ENCODE measurements around the gene IFNA4. TPM values are rescaled to one million over a fixed set of nuclear protein-coding genes. Genes with fewer than 3 reads are reported as not detected.
"Not testable (repeated sequence)": the region's sequence is repeated elsewhere in the genome, so short reads cannot be mapped to it uniquely, and the experiment has no call there.

The IFNA4 gene
- polyA plus RNA-seq (2012; ENCODE audit: insufficient read depth, insufficient read length): not detected

DNA sequence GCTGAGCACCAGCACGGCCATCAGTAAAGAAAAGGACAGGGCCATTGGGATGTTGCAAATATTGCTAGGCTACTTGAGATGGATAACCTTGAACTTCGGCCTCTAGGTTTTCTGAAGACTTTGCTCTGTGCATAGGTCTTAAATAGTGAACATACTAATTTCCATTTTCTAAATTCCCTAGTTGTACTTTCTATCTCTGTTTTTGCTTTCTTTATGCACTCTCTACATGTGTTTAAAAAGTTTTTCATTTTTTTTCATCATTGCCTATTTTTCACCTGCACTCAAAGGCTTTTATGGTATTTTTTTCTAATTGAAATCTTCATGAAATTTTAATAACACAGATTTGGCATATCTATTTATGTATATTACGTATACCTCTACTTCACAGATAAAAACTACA lies at the start of gene IFNA4:
IFNA4 (minus strand) TSS at position 101 of the 400 bp plus-strand sequence; CDS start at position 45, 56 bp downstream.
- not testable (repeated sequence) for DNase-seq (ENCODE audit: low read depth, low spot score); H3K4me3 ChIP-seq (ENCODE audit: low read length)

DNA sequence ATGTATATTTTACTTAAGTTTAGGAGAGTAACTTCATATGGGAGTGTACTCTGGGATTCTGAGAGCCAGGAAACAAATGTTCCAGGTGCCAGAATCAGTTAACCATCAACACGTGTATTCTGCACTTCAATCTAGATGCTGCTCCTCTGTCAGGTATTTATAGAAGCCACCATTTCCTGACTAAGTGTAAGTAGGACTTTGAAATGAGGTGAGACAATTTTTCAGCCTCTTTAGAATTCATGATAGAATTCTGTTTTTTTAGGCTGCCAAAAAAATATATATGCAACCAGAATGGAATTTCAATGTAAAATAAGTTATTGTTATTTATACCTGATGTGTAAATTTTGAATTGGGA lies 49.0 kb upstream of the IFNA4 start:
- not testable (repeated sequence) for H3K4me3 ChIP-seq (ENCODE audit: low read length)

DNA sequence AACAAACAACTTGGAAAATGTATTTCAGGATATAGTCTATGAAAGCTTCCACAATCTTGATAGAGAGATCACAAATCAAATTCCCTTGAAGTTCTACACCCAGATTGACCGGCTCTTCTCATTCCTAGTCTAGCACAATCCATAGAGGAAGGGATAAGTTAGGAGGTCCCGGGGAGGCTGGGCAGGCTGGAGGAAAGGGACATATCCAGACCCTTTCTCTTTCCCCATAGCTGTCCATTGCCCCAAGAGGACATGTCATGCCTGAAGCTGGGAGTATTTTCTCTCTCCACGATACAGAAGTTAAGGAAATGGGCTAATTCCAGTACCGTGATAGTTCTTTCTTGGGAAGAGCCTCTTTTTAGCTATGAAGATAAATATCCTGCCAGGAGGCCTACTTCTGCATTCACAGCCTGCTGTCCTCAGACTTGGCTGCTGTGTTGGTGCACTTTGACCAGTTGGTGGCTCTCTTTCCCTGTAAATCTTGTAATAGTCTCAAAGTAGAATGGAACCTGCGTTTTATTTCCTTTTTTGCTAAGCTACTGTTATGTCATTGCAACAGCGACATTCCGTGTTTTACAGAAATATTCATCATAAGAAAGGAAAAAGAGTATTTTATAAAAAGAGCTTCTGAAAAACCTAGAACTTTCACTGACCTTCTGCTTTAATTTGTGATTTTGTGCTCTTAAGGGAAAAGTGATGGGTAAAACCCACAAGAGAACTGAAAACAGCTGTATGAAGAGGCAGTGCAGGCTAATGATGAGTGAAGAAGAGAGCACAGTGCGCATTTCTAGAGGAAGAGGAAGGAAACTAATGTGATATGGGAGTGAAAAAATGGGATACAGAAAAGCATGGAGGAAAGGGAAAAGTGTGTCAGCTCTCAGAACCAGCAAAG lies 48.3 kb upstream of the IFNA4 start:
- DNase-seq (ENCODE audit: low read depth, low spot score); H3K4me3 ChIP-seq (ENCODE audit: low read length): not testable (repeated sequence)

More for the DNA sequence above, 49.0 kb upstream of the IFNA4 start:
- DNase-seq (ENCODE audit: low read depth, low spot score): not testable (repeated sequence)

DNA sequence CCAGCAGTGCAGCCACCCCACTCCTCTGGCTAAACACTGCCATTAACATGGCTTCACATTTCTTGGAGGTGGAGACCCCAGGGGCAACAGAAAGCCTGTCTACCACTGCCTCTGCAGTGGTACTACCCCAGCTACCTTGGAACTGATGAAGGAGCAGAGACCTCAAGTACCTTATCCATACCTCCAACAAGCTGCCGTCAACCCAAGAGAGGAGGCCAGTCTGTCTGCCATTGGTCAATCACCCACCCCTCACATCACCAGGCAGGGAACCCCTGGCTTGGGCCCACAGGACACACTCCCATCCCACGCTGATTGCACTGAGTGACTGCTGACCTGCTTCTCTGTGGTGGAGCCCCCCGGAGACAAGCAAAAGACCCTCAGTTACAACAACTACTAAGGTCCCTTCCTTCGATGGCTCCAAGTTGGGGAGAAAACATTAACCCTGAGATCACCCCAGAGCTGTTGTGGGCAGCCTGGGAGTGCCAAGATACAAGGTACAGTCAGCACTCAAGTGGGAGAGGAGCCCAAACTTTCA lies 46.8 kb upstream of the IFNA4 start:
- DNase-seq (ENCODE audit: low read depth, low spot score): no peak

DNA sequence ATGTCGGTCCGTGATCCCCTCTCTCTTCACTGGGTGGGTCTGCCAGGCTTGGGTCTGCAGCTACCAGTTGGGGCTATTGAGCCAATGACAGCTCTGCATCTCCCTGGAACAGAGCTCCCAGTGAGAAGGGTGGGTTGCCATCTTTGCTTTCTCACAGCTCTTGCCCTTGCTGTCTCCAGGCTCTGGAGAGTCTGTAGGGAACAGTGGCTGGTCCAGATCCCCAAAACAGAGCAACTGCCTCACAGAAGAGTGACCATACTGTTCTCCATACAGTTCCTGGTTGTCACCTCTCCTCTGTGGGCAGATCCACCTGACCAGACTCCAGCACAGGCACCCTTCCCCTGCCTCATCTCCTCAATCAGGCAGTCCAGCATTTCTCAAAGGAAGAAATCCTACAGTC lies 45.9 kb upstream of the IFNA4 start:
- H3K4me3 ChIP-seq (ENCODE audit: low read length): no peak overlapping the region
- DNase-seq (ENCODE audit: low read depth, low spot score): no peak

More for the DNA sequence above, 46.8 kb upstream of the IFNA4 start:
- no peak overlapping the region for H3K4me3 ChIP-seq (ENCODE audit: low read length)

DNA sequence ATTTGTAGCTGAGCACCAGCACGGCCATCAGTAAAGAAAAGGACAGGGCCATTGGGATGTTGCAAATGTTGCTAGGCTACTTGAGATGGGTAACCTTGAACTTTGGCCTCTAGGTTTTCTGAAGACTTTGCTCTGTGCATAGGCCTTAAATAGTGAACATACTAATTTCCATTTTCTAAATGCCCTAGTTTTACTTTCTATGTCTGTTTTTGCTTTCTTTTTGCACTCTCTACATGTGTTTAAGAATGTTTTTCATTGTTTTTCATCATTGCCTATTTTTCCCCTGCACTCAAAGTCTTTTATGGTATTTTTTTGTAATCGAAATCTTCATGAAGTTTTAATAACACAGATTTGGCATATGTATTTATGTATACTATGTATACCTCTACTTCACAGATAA lies 40.7 kb upstream of the IFNA4 start, which contains the start of gene IFNA17:
IFNA17 (minus strand) TSS at position 101 of the 400 bp plus-strand sequence; CDS start at position 52, 49 bp downstream.
- no peak for DNase-seq (ENCODE audit: low read depth, low spot score)
- H3K4me3 ChIP-seq (ENCODE audit: low read length): no peak within 1 kb of the TSS

DNA sequence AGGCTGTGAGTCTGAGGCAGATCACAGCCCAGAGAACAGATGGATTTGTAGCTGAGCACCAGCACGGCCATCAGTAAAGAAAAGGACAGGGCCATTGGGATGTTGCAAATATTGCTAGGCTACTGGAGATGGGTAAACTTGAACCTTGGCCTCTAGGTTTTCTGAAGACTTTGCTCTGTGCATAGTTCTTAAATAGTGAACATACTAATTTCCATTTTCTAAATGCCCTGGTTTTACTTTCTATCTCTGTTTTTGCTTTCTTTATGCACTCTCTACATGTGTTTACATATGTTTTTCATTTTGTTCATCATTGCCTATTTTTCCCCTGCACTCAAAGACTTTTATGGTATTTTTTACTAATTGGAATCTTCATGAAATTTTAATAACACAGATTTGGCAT lies 29.8 kb upstream of the IFNA4 start, which contains the start of gene IFNA16:
IFNA16 (minus strand) TSS at position 101 of the 400 bp plus-strand sequence; CDS start at position 95, 6 bp downstream.
- DNase-seq (ENCODE audit: low read depth, low spot score); H3K4me3 ChIP-seq (ENCODE audit: low read length): not testable (repeated sequence)

DNA sequence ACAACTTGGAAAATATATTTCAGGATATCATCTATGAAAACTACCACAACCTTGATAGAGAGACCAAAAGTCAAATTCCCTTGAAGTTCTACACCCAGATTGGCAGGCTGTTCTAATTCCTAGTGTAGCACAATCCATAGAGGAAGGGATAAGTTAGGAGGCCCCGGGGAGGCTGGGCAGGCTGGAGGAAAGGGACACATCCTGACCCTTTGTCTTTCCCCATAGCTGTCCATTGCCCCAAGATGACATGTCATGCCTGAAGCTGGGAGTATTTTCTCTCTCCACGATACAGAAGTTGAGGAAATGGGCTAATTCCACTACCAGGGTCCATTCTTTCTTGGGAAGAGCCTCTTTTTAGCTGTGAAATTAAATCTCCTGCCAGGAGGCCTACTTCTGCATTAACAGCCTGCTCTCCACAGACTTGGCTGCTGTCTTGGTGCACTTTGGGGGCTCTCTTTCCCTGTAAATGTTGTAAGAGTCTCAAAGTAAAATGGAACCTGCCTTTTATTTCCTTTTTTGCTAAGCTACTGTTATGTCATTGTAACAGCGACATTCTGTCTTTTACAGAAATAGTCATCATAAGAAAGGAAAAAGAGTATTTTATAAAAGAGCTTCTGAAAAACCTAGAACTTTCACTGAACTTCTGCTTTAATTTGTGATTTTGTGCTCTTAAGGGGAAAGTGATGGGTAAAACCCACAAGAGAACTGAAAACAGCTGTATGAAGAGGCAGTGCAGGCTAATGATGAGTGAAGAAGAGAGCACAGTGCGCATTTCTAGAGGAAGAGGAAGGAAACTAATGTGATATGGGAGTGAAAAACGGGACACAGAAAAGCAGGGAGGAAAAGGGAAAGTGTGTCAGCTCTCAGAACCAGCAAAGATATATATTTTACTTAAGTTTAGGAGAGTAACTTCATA lies 26.3 kb upstream of the IFNA4 start:
- DNase-seq (ENCODE audit: low read depth, low spot score); H3K4me3 ChIP-seq (ENCODE audit: low read length): not testable (repeated sequence)

DNA sequence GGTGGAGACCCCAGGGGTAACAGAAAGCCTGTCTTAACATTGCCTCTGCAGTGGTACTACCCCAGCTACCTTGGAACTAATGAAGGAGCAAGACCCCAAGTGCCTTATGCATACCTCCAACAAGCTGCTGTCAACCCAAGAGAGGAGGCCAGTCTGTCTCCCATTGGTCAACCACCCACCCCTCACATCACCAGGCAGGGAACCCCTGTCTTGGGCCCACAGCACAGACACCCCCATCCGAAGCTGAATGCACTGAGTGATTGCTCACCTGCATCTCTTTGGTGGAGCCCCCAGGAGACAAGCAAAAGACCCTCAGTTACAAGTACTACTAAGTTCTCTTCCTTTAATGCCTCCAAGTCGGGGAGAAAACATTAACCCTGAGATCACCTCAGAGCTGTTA lies 24.8 kb upstream of the IFNA4 start:
- H3K4me3 ChIP-seq (ENCODE audit: low read length); DNase-seq (ENCODE audit: low read depth, low spot score): not testable (repeated sequence)

DNA sequence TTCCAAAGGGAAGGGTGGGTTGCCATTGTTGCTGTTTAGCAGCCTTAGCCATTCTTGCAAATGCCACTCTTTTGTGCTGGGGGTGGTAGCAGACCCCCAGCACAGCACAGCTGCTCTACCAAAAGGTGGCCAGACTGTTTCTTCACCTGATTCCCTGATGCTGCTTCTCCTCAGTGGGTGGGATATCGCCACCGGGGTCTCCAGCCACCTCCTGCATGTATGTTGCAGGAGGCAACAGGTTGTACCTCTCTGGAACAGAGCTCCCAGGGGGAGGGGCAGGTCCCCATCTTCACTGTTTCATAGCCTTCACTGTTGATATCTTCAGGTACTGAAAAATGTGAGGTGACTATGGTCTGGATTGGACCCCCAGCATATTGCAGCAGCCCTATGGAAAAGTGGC lies 23.4 kb upstream of the IFNA4 start:
- H3K4me3 ChIP-seq (ENCODE audit: low read length): not testable (repeated sequence)

DNA sequence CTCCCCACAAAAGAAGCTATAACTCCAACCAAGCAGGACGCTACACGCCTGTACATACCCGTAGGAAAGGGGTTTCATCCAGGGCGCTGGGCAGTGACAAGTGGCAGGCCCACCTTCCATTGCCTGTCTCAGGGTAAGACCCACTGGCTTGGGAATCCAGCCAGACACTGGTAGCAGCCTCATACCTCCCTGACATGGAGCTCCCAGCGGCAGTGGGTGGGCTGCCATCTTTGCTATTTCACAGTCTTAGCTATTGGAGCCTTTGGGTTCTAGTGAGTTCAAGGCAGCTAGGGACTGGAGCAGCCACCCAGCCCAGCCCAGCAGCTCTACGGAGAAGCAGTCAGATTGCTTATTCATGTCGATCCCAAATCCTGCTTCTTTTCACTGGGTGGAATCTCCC lies 22.9 kb upstream of the IFNA4 start:
- no peak for DNase-seq (ENCODE audit: low read depth, low spot score)

More for the DNA sequence above, 23.4 kb upstream of the IFNA4 start:
- DNase-seq (ENCODE audit: low read depth, low spot score): not testable (repeated sequence)

DNA sequence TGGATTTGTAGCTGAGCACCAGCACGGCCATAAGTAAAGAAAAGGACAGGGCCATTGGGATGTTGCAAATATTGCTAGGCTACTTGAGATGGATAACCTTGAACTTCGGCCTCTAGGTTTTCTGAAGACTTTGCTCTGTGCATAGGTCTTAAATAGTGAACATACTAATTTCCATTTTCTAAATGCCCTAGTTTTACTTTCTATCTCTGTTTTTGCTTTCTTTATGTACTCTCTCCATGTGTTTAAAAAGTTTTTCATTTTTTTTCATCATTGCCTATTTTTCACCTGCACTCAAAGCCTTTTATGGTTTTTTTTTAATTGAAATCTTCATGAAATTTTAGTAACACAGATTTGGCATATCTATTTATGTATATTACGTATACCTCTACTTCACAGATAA lies 19.7 kb upstream of the IFNA4 start, which contains the start of gene IFNA10:
IFNA10 (minus strand) TSS at position 101 of the 400 bp plus-strand sequence; CDS start at position 55, 46 bp downstream.
- DNase-seq (ENCODE audit: low read depth, low spot score); H3K4me3 ChIP-seq (ENCODE audit: low read length): not testable (repeated sequence)

More for the DNA sequence above, 22.9 kb upstream of the IFNA4 start:
- H3K4me3 ChIP-seq (ENCODE audit: low read length): no peak overlapping the region

DNA sequence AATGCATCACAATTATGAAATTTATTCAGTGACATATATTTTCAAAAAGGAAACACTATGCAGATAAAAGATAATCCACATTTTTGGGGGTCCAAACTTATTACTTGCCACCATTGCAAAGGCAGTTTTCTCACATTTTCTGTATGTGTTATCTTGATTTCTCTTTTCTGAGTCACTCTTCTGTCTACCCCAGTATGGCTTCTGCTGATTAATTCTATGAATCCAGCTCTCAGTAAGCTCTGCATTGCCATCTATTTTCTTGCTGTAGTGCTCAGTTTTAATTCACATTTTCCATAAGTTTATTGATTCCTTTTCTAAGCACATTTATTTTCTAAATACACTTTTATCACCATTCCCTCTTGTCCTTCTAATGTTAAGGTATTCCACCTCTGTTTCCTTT lies 17.8 kb upstream of the IFNA4 start:
- no peak for DNase-seq (ENCODE audit: low read depth, low spot score)
- no peak overlapping the region for H3K4me3 ChIP-seq (ENCODE audit: low read length)

DNA sequence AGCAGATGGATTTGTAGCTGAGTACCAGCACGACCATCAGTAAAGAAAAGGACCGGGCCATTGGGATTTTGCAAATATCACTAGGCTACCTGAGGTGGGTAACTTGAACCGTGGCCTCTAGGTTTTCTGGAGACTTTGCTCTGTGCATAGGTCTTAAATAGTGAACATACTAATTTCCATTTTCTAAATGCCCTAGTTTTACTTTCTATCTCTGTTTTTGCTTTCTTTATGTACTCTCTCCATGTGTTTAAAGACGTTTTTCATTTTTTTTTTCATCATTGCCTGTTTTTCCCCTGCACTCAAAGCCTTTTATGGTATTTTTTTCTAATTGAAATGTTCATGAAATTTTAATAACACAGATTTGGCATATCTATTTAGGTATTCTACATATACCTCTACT lies 14.7 kb upstream of the IFNA4 start, which contains the start of gene IFNA7:
IFNA7 (minus strand) TSS at position 101 of the 400 bp plus-strand sequence; CDS start at position 61, 40 bp downstream.
- DNase-seq (ENCODE audit: low read depth, low spot score); H3K4me3 ChIP-seq (ENCODE audit: low read length): not testable (repeated sequence)

DNA sequence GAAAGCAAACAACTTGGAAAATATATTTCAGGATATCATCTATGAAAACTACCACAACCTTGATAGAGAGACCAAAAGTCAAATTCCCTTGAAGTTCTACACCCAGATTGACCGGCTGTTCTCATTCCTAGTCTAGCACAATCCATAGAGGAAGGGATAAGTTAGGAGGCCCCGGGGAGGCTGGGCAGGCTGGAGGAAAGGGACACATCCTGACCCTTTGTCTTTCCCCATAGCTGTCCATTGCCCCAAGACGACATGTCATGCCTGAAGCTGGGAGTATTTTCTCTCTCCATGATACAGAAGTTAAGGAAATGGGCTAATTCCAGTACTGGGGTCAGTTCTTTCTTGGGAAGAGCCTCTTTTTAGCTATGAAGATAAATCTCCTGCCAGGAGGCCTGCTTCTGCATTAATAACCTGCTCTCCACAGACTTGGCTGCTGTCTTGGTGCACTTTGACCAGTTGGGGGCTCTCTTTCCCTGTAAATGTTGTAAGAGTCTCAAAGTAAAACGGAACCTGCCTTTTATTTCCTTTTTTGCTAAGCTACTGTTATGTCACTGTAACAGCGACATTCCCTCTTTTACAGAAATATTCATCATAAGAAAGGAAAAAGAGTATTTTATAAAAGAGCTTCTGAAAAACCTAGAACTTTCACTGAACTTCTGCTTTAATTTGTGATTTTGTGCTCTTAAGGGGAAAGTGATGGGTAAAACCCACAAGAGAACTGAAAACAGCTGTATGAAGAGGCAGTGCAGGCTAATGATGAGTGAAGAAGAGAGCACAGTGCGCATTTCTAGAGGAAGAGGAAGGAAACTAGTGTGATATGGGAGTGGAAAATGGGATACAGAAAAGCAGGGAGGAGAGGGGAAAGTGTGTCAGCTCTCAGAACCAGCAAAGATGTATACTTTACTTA lies 7.7 kb upstream of the IFNA4 start:
- H3K4me3 ChIP-seq (ENCODE audit: low read length); DNase-seq (ENCODE audit: low read depth, low spot score): not testable (repeated sequence)

DNA sequence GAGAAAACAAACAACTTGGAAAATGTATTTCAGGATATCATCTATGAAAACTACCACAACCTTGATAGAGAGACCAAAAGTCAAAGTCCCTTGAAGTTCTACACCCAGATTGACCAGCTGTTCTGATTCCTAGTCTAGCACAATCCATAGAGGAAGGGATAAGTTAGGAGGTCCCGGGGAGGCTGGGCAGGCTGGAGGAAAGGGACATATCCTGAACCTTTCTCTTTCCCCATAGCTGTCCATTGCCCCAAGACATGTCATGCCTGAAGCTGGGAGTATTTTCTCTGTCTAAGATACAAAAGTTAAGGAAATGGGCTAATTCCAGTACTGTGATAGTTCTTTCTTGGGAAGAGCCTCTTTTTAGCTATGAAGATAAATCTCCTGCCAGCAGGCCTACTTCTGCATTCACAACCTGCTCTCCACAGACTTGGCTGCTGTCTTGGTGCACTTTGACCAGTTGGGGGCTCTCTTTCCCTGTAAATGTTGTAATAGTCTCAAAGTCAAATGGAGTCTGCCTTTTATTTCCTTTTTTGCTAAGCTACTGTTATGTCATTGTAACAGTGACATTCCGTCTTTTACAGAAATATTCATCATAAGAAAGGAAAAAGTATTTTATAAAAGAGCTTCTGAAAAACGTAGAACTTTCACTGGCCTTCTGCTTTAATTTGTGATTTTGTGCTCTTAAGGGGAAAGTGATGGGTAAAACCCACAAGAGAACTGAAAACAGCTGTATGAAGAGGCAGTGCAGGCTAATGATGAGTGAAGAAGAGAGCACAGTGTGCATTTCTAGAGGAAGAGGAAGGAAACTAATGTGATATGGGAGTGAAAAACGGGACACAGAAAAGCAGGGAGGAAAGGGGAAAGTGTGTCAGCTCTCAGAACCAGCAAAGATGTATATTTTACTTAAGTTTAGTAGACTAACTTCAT lies 4.3 kb downstream of the IFNA4 start:
- not testable (repeated sequence) for DNase-seq (ENCODE audit: low read depth, low spot score); H3K4me3 ChIP-seq (ENCODE audit: low read length)

DNA sequence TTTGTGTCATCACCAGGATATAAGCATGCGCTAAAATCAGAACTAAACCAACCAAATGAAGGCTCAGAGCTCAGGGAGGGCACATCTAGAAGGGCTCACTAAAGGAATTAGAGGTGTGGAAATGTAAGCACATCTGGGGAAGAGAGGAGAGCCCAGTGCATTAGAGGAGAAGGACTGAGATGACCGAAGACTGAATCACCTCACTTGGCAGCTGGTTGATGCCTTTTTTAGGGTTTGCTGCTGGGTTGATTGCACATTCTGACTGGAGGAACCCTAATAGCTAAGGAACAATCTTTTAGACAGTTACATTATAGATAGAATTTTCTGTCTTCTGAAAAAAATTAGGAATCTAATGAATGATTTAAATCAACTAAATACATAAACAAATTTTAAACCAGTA lies 12.7 kb downstream of the IFNA4 start:
- H3K4me3 ChIP-seq (ENCODE audit: low read length): no peak overlapping the region
- no peak for DNase-seq (ENCODE audit: low read depth, low spot score)
